ENCODE results near the gene MYO3B. TPM values are rescaled to one million over a fixed set of nuclear protein-coding genes. Genes with fewer than 3 reads are reported as not detected.

The MYO3B gene
- polyA plus RNA-seq, 2 of the 4 experiments (the other 2 are of a cell fraction), result 0.01 TPM; not detected in 1

- POLR2A ChIA-PET, result no interaction called here
- FAIRE-seq, result no peak
Measured at GRCh38 chr2:170462433-170463205, 284.7 kb downstream of the MYO3B start.

GRCh38 chr2:170463206-170463537 is 285.2 kb downstream of the MYO3B start:
- ChIA-PET CTCF (no interaction called here), POLR2A (no interaction called here)
- Histone ChIP-seq H3K4me2 (no peak overlapping the region), H3K27ac (no peak overlapping the region), H3K9me3 (no peaks in the 10 kb centered on the region), H3K4me1 (no peaks in the 10 kb centered on the region), H3K4me3 (no peak overlapping the region)
- TF ChIP-seq ESRRA (IDR thresholded peaks at IDR 0.05; ENCODE audit: borderline replicate concordance, low read length) (no peak), JUNB (IDR thresholded peaks at IDR 0.05) (no peak), MAFK (IDR thresholded peaks at IDR 0.05; ENCODE audit: partially characterized antibody) (no peak), FOSB (CRISPR knock-in tag; IDR thresholded peaks at IDR 0.05) (no peak)
- no peak for DNase-seq (ENCODE audit: low read depth in 1 of 2, low spot score in 1 of 2)
- no peak for ATAC-seq
- 71% methylated on average over 4 of the region's 4 CpGs for WGBS (ENCODE audit: missing lambda C conversion rate)
- no peak for FAIRE-seq

More at GRCh38 chr2:170462433-170463205, 284.7 kb downstream of the MYO3B start:
- ATAC-seq, result no peak
- no peak overlapping the region for H3K27ac ChIP-seq
- no peak overlapping the region for H3K4me2 ChIP-seq
- TF ChIP-seq ATOH8 (CRISPR knock-in tag; IDR thresholded peaks at IDR 0.05; ENCODE audit: low read depth), result no peak
- TF ChIP-seq RARB (CRISPR knock-in tag; IDR thresholded peaks at IDR 0.05), result no peak
- no peak for TF ChIP-seq SREBF2 (IDR thresholded peaks at IDR 0.05)
- no peak for TF ChIP-seq USF2 (IDR thresholded peaks at IDR 0.05)
- TF ChIP-seq EHMT2 (IDR thresholded peaks at IDR 0.05; ENCODE audit: low read depth), result no peak
- no peak for TF ChIP-seq MYC (IDR thresholded peaks at IDR 0.05; ENCODE audit: borderline replicate concordance, low read length)
- TF ChIP-seq CEBPB (IDR thresholded peaks at IDR 0.05), result no peak
- no peak for TF ChIP-seq ZSCAN20 (CRISPR knock-in tag; IDR thresholded peaks at IDR 0.05)
- no peak for TF ChIP-seq POLR2A (IDR thresholded peaks at IDR 0.05; ENCODE audit: low read length)
- TF ChIP-seq PBX3 (IDR thresholded peaks at IDR 0.05), result no peak
- no peak for TF ChIP-seq NR3C1 (IDR thresholded peaks at IDR 0.05)
- no peak for TF ChIP-seq RCOR1 (IDR thresholded peaks at IDR 0.05; ENCODE audit: low read depth, low read length)
- no peak for TF ChIP-seq ZFP36 (IDR thresholded peaks at IDR 0.05; ENCODE audit: borderline replicate concordance, partially characterized antibody)
- no peak for TF ChIP-seq RNF2 (IDR thresholded peaks at IDR 0.05; ENCODE audit: borderline replicate concordance, low read depth)
- no peak for TF ChIP-seq HOXA7 (CRISPR knock-in tag; IDR thresholded peaks at IDR 0.05)
- TF ChIP-seq PHF8 (IDR thresholded peaks at IDR 0.05; ENCODE audit: borderline replicate concordance, low read depth), result no peak
- no peak for TF ChIP-seq CHD4 (IDR thresholded peaks at IDR 0.05; ENCODE audit: borderline replicate concordance)
- no peak for TF ChIP-seq POLR2AphosphoS2 (conservative IDR thresholded peaks at IDR 0.05; ENCODE audit: low read length)
- no peaks in the 10 kb centered on the region for H3K4me1 ChIP-seq
- no peak overlapping the region for H3K4me3 ChIP-seq
- no peak for DNase-seq (ENCODE audit: low read depth in 1 of 2, low spot score in 1 of 2)
- no peaks in the 10 kb centered on the region for H3K9me3 ChIP-seq
- CTCF ChIA-PET, result no interaction called here
- 39% methylated on average over 8 of the region's 8 CpGs for WGBS (ENCODE audit: missing lambda C conversion rate)

GRCh38 chr2:170464268-170464667 is 286.3 kb downstream of the MYO3B start:
- no peaks in the 10 kb centered on the region for H3K4me1 ChIP-seq
- no peak overlapping the region for H3K4me2 ChIP-seq
- DNase-seq (ENCODE audit: low read depth in 1 of 2, low spot score in 1 of 2) (no peak), FAIRE-seq (no peak), ATAC-seq (no peak)
- POLR2A ChIA-PET, result no interaction called here
- no peak overlapping the region for H3K27ac ChIP-seq
- WGBS (ENCODE audit: missing lambda C conversion rate), result 64% methylated on average over 5 of the region's 5 CpGs
- H3K4me3 ChIP-seq, result no peak overlapping the region
- CTCF ChIA-PET, result interaction anchor here (0.9 to 1.0 kb wide), 2 partner anchors 10 to 55 kb away, joined by 3 read pairs; no protein-coding TSS in a partner anchor
- H3K9me3 ChIP-seq, result no peaks in the 10 kb centered on the region
- no peak for TF ChIP-seq POLR2A (IDR thresholded peaks at IDR 0.05; ENCODE audit: low read length)
- no peak for TF ChIP-seq NPAS2 (CRISPR knock-in tag; IDR thresholded peaks at IDR 0.05; ENCODE audit: borderline replicate concordance)
- no peak for TF ChIP-seq CTCF (IDR thresholded peaks at IDR 0.05)
- no peak for TF ChIP-seq PHF8 (IDR thresholded peaks at IDR 0.05; ENCODE audit: borderline replicate concordance, low read depth)
- TF ChIP-seq HOXB5 (CRISPR knock-in tag; IDR thresholded peaks at IDR 0.05), result no peak
- no peak for TF ChIP-seq RARB (CRISPR knock-in tag; IDR thresholded peaks at IDR 0.05)
- TF ChIP-seq CBX2 (IDR thresholded peaks at IDR 0.05; ENCODE audit: borderline replicate concordance, low read depth), result no peak
- TF ChIP-seq RFX5 (IDR thresholded peaks at IDR 0.05), result no peak
- TF ChIP-seq NR3C1 (IDR thresholded peaks at IDR 0.05), result no peak
- no peak for TF ChIP-seq HEYL (CRISPR knock-in tag; IDR thresholded peaks at IDR 0.05)
- TF ChIP-seq EHMT2 (IDR thresholded peaks at IDR 0.05; ENCODE audit: low read depth), result no peak
- no peak for TF ChIP-seq SREBF2 (IDR thresholded peaks at IDR 0.05)
- TF ChIP-seq E2F6 (IDR thresholded peaks at IDR 0.05; ENCODE audit: borderline replicate concordance, low read depth), result no peak
- TF ChIP-seq RNF2 (IDR thresholded peaks at IDR 0.05; ENCODE audit: borderline replicate concordance, low read depth), result no peak
- TF ChIP-seq SMC3 (IDR thresholded peaks at IDR 0.05), result no peak
- no peak for TF ChIP-seq MYC (IDR thresholded peaks at IDR 0.05; ENCODE audit: borderline replicate concordance, low read length)
